DOHH2 (cell line): ENCODE results near the gene EIF2S3B.

Experiments
- H3F3A ChIP-seq: fragments of 200-600 bp; sonication (generic), shearing (Covaris generic); 2 replicates; pipeline ENCODE4 v1.6.0; 2016; ENCODE audit warnings: antibody characterized with exemption, mild to moderate bottlenecking; ENCODE audit not compliant: control insufficient read depth, insufficient read depth
- H3K27ac ChIP-seq: fragments of 200-600 bp; sonication (generic); 2 replicates; pipeline ENCODE4 v1.5.1; 2014; ENCODE audit warnings: low read depth, mild to moderate bottlenecking, low read length, moderate library complexity
- H3K27me3 ChIP-seq: fragments of 200-600 bp; sonication (generic); 2 replicates; pipeline ENCODE4 v1.6.1; 2014; ENCODE audit warnings: mild to moderate bottlenecking, low read length, mixed read lengths; ENCODE audit not compliant: control insufficient read depth
- H3K36me3 ChIP-seq: fragments of 200-600 bp; sonication (generic); 2 replicates; pipeline ENCODE4 v1.6.1; 2014; ENCODE audit warnings: mild to moderate bottlenecking, low read length, moderate library complexity, mixed read lengths; ENCODE audit not compliant: control insufficient read depth
- H3K4me1 ChIP-seq: fragments of 200-600 bp; sonication (generic); 2 replicates; pipeline ENCODE4 v1.6.1; 2014; ENCODE audit warnings: mild to moderate bottlenecking, low read length, mixed read lengths; ENCODE audit not compliant: control insufficient read depth
- H3K4me2 ChIP-seq: fragments of 200-600 bp; sonication (generic); 2 replicates; pipeline ENCODE4 v1.6.0; 2014; ENCODE audit warnings: mild to moderate bottlenecking, low read length, moderate library complexity
- H3K4me3 ChIP-seq: fragments of 200-600 bp; sonication (generic); 2 replicates; pipeline ENCODE4 v1.5.1; 2014; ENCODE audit warnings: mild to moderate bottlenecking, low read length, mixed read lengths
- H3K79me2 ChIP-seq: fragments of 200-600 bp; sonication (generic); 2 replicates; pipeline ENCODE4 v1.6.1; 2014; ENCODE audit warnings: mild to moderate bottlenecking, low read length, mixed read lengths; ENCODE audit not compliant: control insufficient read depth
- H3K9me2 ChIP-seq: fragments of 200-600 bp; sonication (generic); replicated peaks from 2 replicates; pipeline ENCODE4 v1.6.1; 2014; ENCODE audit warnings: mild to moderate bottlenecking, low read length, mixed read lengths; ENCODE audit not compliant: control insufficient read depth
- H3K9me3 ChIP-seq: fragments of 200-600 bp; sonication (generic); 2 replicates; pipeline ENCODE4 v1.6.1; 2014; ENCODE audit warnings: antibody characterized with exemption, low read length, mixed read lengths; ENCODE audit not compliant: control insufficient read depth, insufficient read depth
- H4K20me1 ChIP-seq: fragments of 200-600 bp; sonication (generic); 2 replicates; pipeline ENCODE4 v1.6.0; 2014; ENCODE audit warnings: low read depth, mild to moderate bottlenecking, antibody characterized with exemption, low read length, moderate library complexity; ENCODE audit not compliant: control insufficient read depth, insufficient read depth
- CTCF ChIP-seq: fragments of 200-600 bp; sonication (generic); IDR thresholded peaks from one replicate; pipeline ENCODE4 v1.5.1; 2014; ENCODE audit warnings: antibody characterized with exemption, mild to moderate bottlenecking, low read depth, low read length; ENCODE audit not compliant: poor library complexity, severe bottlenecking
- EZH2phosphoT487 ChIP-seq: fragments of 200-600 bp; sonication (generic); IDR thresholded peaks from 2 replicates; pipeline ENCODE4 v1.6.1; 2017; ENCODE audit warnings: borderline replicate concordance, mild to moderate bottlenecking, antibody characterized with exemption, low read length, moderate library complexity, mixed read lengths

The EIF2S3B gene

GRCh38 chr12:10557329-10557728, 51.6 kb downstream of the EIF2S3B start:
- Histone ChIP-seq H3F3A (0 out of 2 replicates have a peak, but pooled peaks cover 5% of the 10 kb centered on the region), H3K4me1 (peaks cover 44% of the 10 kb centered on the region), H3K9me3 (peaks cover 31% of the 10 kb centered on the region), H3K79me2 (no peaks in the 10 kb centered on the region), H3K27me3 (no peaks in the 10 kb centered on the region), H3K9me2 (no peaks in the 10 kb centered on the region), H3K4me2 (peak overlapping the region; percentile 55), H3K27ac (peak overlapping the region; percentile 75), H3K4me3 (peak overlapping the region; percentile 45), H3K36me3 (peaks cover 20% of the 10 kb centered on the region), H4K20me1 (no peaks in the 10 kb centered on the region)
- TF ChIP-seq CTCF (no peak), EZH2phosphoT487 (no peak)

- Histone ChIP-seq H3K27me3 (no peaks in the 10 kb centered on the region), H3K4me2 (peak overlapping the region; percentile 55), H4K20me1 (no peaks in the 10 kb centered on the region), H3K79me2 (no peaks in the 10 kb centered on the region), H3K36me3 (peaks cover 20% of the 10 kb centered on the region), H3K4me3 (peak overlapping the region; percentile 45), H3K9me2 (no peaks in the 10 kb centered on the region), H3K4me1 (peaks cover 44% of the 10 kb centered on the region), H3K9me3 (peaks cover 30% of the 10 kb centered on the region), H3F3A (0 out of 2 replicates have a peak, but pooled peaks cover 5% of the 10 kb centered on the region), H3K27ac (peak overlapping the region; percentile 75)
- TF ChIP-seq EZH2phosphoT487 (no peak), CTCF (no peak)
Observed at GRCh38 chr12:10557766-10558165, 52.1 kb downstream of the EIF2S3B start.
